GM21576 (cell line): Measurements from ENCODE around the gene STXBP6.
A peak's percentile ranks its signal among the peaks of the same experiment; 100 is the strongest.

Experiments
- ATAC-seq: cut with Tn5 transposase; IDR thresholded peaks from one replicate; pipeline ENCODE4 v1.9.1; 2021; ENCODE audit warnings: mild to moderate bottlenecking, moderate library complexity; ENCODE audit not compliant: unreplicated experiment

Gene STXBP6

GRCh38 chr14:25052921-25053320, 3.0 kb upstream of the STXBP6 start:
- no peak for ATAC-seq

GRCh38 chr14:25052385-25052784, 2.4 kb upstream of the STXBP6 start:
- ATAC-seq = no peak

- ATAC-seq = no peak
Measured at GRCh38 chr14:25050269-25051150, 563 bp upstream of the STXBP6 start.

- no peak for ATAC-seq
Measured at GRCh38 chr14:25049093-25049567, 817 bp downstream of the STXBP6 start.

- no peak for ATAC-seq
Measured at GRCh38 chr14:25048170-25049016, 1.6 kb downstream of the STXBP6 start.

- no peak for ATAC-seq
Measured at GRCh38 chr14:25046301-25046943, 3.5 kb downstream of the STXBP6 start.

- ATAC-seq = no peak
Measured at GRCh38 chr14:25044106-25044698, 5.7 kb downstream of the STXBP6 start.

GRCh38 chr14:25042362-25043299, 7.3 kb downstream of the STXBP6 start:
- ATAC-seq = no peak

GRCh38 chr14:25041898-25042297, 8.0 kb downstream of the STXBP6 start:
- no peak for ATAC-seq

GRCh38 chr14:25041484-25041883, 8.5 kb downstream of the STXBP6 start:
- ATAC-seq = no peak

GRCh38 chr14:25039933-25040332, 10.0 kb downstream of the STXBP6 start:
- ATAC-seq = no peak

GRCh38 chr14:25038044-25038668, 11.8 kb downstream of the STXBP6 start:
- ATAC-seq = no peak

GRCh38 chr14:25037032-25037431, 12.9 kb downstream of the STXBP6 start:
- no peak for ATAC-seq

GRCh38 chr14:25034803-25035681, 14.9 kb downstream of the STXBP6 start:
- no peak for ATAC-seq

- no peak for ATAC-seq
Measured at GRCh38 chr14:25033358-25033757, 16.6 kb downstream of the STXBP6 start.

GRCh38 chr14:25032092-25032784, 17.7 kb downstream of the STXBP6 start:
- ATAC-seq = no peak

GRCh38 chr14:25026476-25027137, 23.3 kb downstream of the STXBP6 start:
- peak; percentile 69 for ATAC-seq
